Measurements from ENCODE around the gene SGTA. TPM values are rescaled to one million over a fixed set of nuclear protein-coding genes. Genes with fewer than 3 reads are reported as not detected.

Gene SGTA
- polyA plus RNA-seq, 3 donors, result 21.6 to 35.4 (median 22.0) TPM

- Histone ChIP-seq H2AFZ (ENCODE audit: insufficient read depth, low read depth, low read length, poor library complexity, severe bottlenecking) (peak overlapping the region; percentile 95), H4K20me1 (ENCODE audit: insufficient read depth, low read length) (no peaks in the 10 kb centered on the region), H3K36me3 (replicated peaks in 1 of 2; ENCODE audit: control insufficient read depth in 1 of 2, insufficient read depth in 2 of 2, low read length in 2 of 2) (peaks cover 14 to 17% of the 10 kb centered on the region in 2 donors), H3K27me3 (ENCODE audit: control insufficient read depth in 2 of 2, insufficient read depth in 2 of 2, low read length in 2 of 2) (no peaks in the 10 kb centered on the region), H3K9ac (ENCODE audit: insufficient read depth, low read length, poor library complexity, severe bottlenecking) (no peak overlapping the region), H3K79me2 (ENCODE audit: insufficient read depth, low read length) (peaks cover 28% of the 10 kb centered on the region), H3K4me2 (replicated peaks; ENCODE audit: extremely low read depth, low read length, poor library complexity, severe bottlenecking) (peak overlapping the region; percentile 99), H3K27ac (ENCODE audit: low read depth in 1 of 2, low read length in 2 of 2) (no peak overlapping the region), H3K9me3 (replicated peaks in 1 of 2; ENCODE audit: control insufficient read depth in 1 of 2, insufficient read depth in 1 of 2, low read length in 2 of 2) (no peaks in the 10 kb centered on the region), H3K4me3 (replicated peaks in 1 of 3; ENCODE audit: low read depth in 2 of 3, low read length in 3 of 3) (peak overlapping the region in 1 of 3 experiments; percentile 93), H3K4me1 (ENCODE audit: control insufficient read depth in 1 of 2, insufficient read depth in 2 of 2, low read length in 2 of 2) (peaks cover 15 to 26% of the 10 kb centered on the region in 2 donors)
- WGBS (ENCODE audit: insufficient coverage), result 88% methylated on average over 5 of the region's 13 CpGs
- Mint-ChIP-seq H3K4me3 (peak overlapping the region; percentile 69 to 78), H3K27ac (no peak overlapping the region), H3K9me3 (peaks cover 0 to 3% (median 1%) of the 10 kb centered on the region in 7 donors), H3K4me1 (peaks cover 27% of the 10 kb centered on the region), H3K36me3 (peaks cover 17 to 20% of the 10 kb centered on the region in 2 donors), H3K27me3 (ENCODE audit: low read depth in 3 of 3) (peaks cover 6 to 15% (median 13%) of the 10 kb centered on the region in 3 donors)
- no peak for DNase-seq
- no peak for TF ChIP-seq CTCF (IDR thresholded peaks at IDR 0.05)
- intact Hi-C loops (cut with micrococcal nuclease), result loop anchor here in 1 of 2 donors (10.0 kb wide), 1 partner anchor 275 kb away; no protein-coding TSS in a partner anchor
Observed at GRCh38 chr19:2740314-2740656, 42.8 kb downstream of the SGTA start.

- Mint-ChIP-seq H3K27me3 (ENCODE audit: low read depth in 3 of 3) (peaks cover 6 to 15% (median 13%) of the 10 kb centered on the region in 3 donors), H3K27ac (peak within 1 kb of the TSS in 6 of 7 donors; percentile 37 to 77 (median 52)), H3K36me3 (peaks cover 22 to 25% of the 10 kb centered on the region in 2 donors), H3K9me3 (peaks cover 0 to 3% (median 1%) of the 10 kb centered on the region in 7 donors), H3K4me1 (peaks cover 27% of the 10 kb centered on the region), H3K4me3 (peak within 1 kb of the TSS; percentile 78 to 82)
- Histone ChIP-seq H3K27me3 (ENCODE audit: control insufficient read depth in 2 of 2, insufficient read depth in 2 of 2, low read length in 2 of 2) (no peaks in the 10 kb centered on the region), H3K9me3 (replicated peaks in 1 of 2; ENCODE audit: control insufficient read depth in 1 of 2, insufficient read depth in 1 of 2, low read length in 2 of 2) (no peaks in the 10 kb centered on the region), H3K4me2 (replicated peaks; ENCODE audit: extremely low read depth, low read length, poor library complexity, severe bottlenecking) (peak within 1 kb of the TSS; percentile 99), H3K36me3 (replicated peaks in 1 of 2; ENCODE audit: control insufficient read depth in 1 of 2, insufficient read depth in 2 of 2, low read length in 2 of 2) (peaks cover 18 to 23% of the 10 kb centered on the region in 2 donors), H3K4me1 (ENCODE audit: control insufficient read depth in 1 of 2, insufficient read depth in 2 of 2, low read length in 2 of 2) (peaks cover 15 to 26% of the 10 kb centered on the region in 2 donors), H2AFZ (ENCODE audit: insufficient read depth, low read depth, low read length, poor library complexity, severe bottlenecking) (peak within 1 kb of the TSS; percentile 95), H3K4me3 (replicated peaks in 1 of 3; ENCODE audit: low read depth in 2 of 3, low read length in 3 of 3) (peak within 1 kb of the TSS; percentile 81 to 93 (median 90)), H4K20me1 (ENCODE audit: insufficient read depth, low read length) (no peaks in the 10 kb centered on the region), H3K27ac (ENCODE audit: low read depth in 1 of 2, low read length in 2 of 2) (peak within 1 kb of the TSS in 1 of 2 donors; percentile 78), H3K9ac (ENCODE audit: insufficient read depth, low read length, poor library complexity, severe bottlenecking) (peak within 1 kb of the TSS; percentile 84), H3K79me2 (ENCODE audit: insufficient read depth, low read length) (peaks cover 28% of the 10 kb centered on the region)
- peak; percentile 96 to 98 (median 97) for DNase-seq
- TF ChIP-seq CTCF (IDR thresholded peaks at IDR 0.05), result no peak
- intact Hi-C loops (cut with micrococcal nuclease), result loop anchor here in 1 of 2 donors (10.0 kb wide), 1 partner anchor 275 kb away; no protein-coding TSS in a partner anchor
- 0% methylated on average over 44 of the region's 64 CpGs for WGBS (ENCODE audit: insufficient coverage)
Observed at GRCh38 chr19:2739602-2740313, 43.3 kb downstream of the SGTA start, which contains the start of gene SLC39A3. Gene SLC39A3, minus strand, starts transcription at chr19:2740017. Its CDS starts 2,760 bp downstream, at chr19:2737257.
